HG03039 (cell line): Measurements from ENCODE around the gene EXOG.

Experiments used
- ATAC-seq: cut with Tn5 transposase; IDR thresholded peaks from one replicate; pipeline ENCODE4 v1.9.1; 2021; ENCODE audit warnings: mild to moderate bottlenecking, moderate library complexity; ENCODE audit not compliant: unreplicated experiment

The EXOG gene

GRCh38 chr3:38507120-38507519, 11.0 kb downstream of the EXOG start:
- peak; percentile 90 for ATAC-seq

GRCh38 chr3:38509732-38510131, 13.6 kb downstream of the EXOG start:
- no peak for ATAC-seq

- ATAC-seq = no peak
These were observed 14.5 kb downstream of the EXOG start for GRCh38 chr3:38510631-38511030.

- ATAC-seq = no peak
These were observed 15.4 kb downstream of the EXOG start for GRCh38 chr3:38511546-38511945.

- no peak for ATAC-seq
These were observed 19.2 kb downstream of the EXOG start for GRCh38 chr3:38515367-38515766.

- ATAC-seq = no peak
These were observed 20.5 kb downstream of the EXOG start for GRCh38 chr3:38516669-38517068.

- no peak for ATAC-seq
These were observed 22.9 kb downstream of the EXOG start for GRCh38 chr3:38519000-38519399.

GRCh38 chr3:38519651-38520050, 23.5 kb downstream of the EXOG start:
- no peak for ATAC-seq

- no peak for ATAC-seq
These were observed 25.3 kb downstream of the EXOG start for GRCh38 chr3:38521391-38521987.

GRCh38 chr3:38522002-38522401, 25.9 kb downstream of the EXOG start:
- ATAC-seq = no peak

- ATAC-seq = no peak
These were observed 28.1 kb downstream of the EXOG start for GRCh38 chr3:38524141-38524739.

- no peak for ATAC-seq
These were observed 30.7 kb downstream of the EXOG start for GRCh38 chr3:38526792-38527191.

- ATAC-seq = no peak
These were observed 32.3 kb downstream of the EXOG start for GRCh38 chr3:38528457-38528856.

- no peak for ATAC-seq
These were observed 36.4 kb downstream of the EXOG start for GRCh38 chr3:38532529-38532928.

GRCh38 chr3:38533285-38533976, 37.3 kb downstream of the EXOG start:
- ATAC-seq = no peak

GRCh38 chr3:38534180-38534579, 38.0 kb downstream of the EXOG start:
- no peak for ATAC-seq

- ATAC-seq = no peak
These were observed 38.5 kb downstream of the EXOG start for GRCh38 chr3:38534604-38535003.

GRCh38 chr3:38536671-38537070, 40.5 kb downstream of the EXOG start:
- no peak for ATAC-seq

- ATAC-seq = no peak
These were observed 42.7 kb downstream of the EXOG start for GRCh38 chr3:38538773-38539353.

GRCh38 chr3:38541806-38542205, 45.7 kb downstream of the EXOG start:
- no peak for ATAC-seq

- ATAC-seq = no peak
These were observed 46.5 kb downstream of the EXOG start for GRCh38 chr3:38542401-38543298.
